ENCODE results near the gene CALCOCO2.
A peak's percentile ranks its signal among the peaks of the same experiment; 100 is the strongest.

CALCOCO2 gene

GRCh38 chr17:48840441-48840840, 9.6 kb downstream of the CALCOCO2 start:
- Histone ChIP-seq H2AK5ac (ENCODE audit: low read length) (no peak overlapping the region), H3K23ac (ENCODE audit: low read length) (no peak overlapping the region), H3K18ac (ENCODE audit: low read length) (no peak overlapping the region), H3K4me2 (ENCODE audit: low read length) (no peak overlapping the region), H4K91ac (ENCODE audit: low read depth, low read length) (no peak overlapping the region), H3K4me3 (ENCODE audit: low read depth, low read length) (no peak overlapping the region), H3K79me2 (ENCODE audit: control insufficient read depth, insufficient read depth, low read length, poor library complexity) (no peaks in the 10 kb centered on the region), H2AFZ (ENCODE audit: insufficient read depth, low read length, poor library complexity) (no peak overlapping the region), H3K9me3 (ENCODE audit: insufficient read depth, low read depth, low read length) (no peaks in the 10 kb centered on the region), H4K8ac (ENCODE audit: low read depth, low read length) (no peak overlapping the region), H2BK120ac (ENCODE audit: insufficient read depth, low read length, poor library complexity) (no peak overlapping the region), H3K79me1 (ENCODE audit: low read length) (no peaks in the 10 kb centered on the region), H3K27me3 (ENCODE audit: insufficient read depth, low read length) (no peaks in the 10 kb centered on the region), H3K27ac (ENCODE audit: low read depth, low read length) (no peak overlapping the region), H2BK12ac (ENCODE audit: low read length) (no peak overlapping the region), H3K4me1 (ENCODE audit: control insufficient read depth in 1 of 2, insufficient read depth in 2 of 2, low read length in 2 of 2) (no peaks in the 10 kb centered on the region), H4K12ac (ENCODE audit: low read depth, low read length) (no peak overlapping the region), H3K36me3 (ENCODE audit: control insufficient read depth in 1 of 2, insufficient read depth in 2 of 2, low read length in 2 of 2) (peaks cover 0 to 6% of the 10 kb centered on the region in 2 experiments), H2BK5ac (ENCODE audit: low read depth, low read length, poor library complexity) (no peak overlapping the region), H3K4ac (ENCODE audit: low read depth, low read length) (no peak overlapping the region), H3K9ac (ENCODE audit: low read length) (no peak overlapping the region), H3K14ac (ENCODE audit: low read length) (no peak overlapping the region)
- no CpG with 5 or more reads among the region's 3 CpGs for WGBS (ENCODE audit: extremely low coverage, insufficient coverage, insufficient read length)
- DNase-seq: peak in 1 of 2 donors; percentile 49

DNA sequence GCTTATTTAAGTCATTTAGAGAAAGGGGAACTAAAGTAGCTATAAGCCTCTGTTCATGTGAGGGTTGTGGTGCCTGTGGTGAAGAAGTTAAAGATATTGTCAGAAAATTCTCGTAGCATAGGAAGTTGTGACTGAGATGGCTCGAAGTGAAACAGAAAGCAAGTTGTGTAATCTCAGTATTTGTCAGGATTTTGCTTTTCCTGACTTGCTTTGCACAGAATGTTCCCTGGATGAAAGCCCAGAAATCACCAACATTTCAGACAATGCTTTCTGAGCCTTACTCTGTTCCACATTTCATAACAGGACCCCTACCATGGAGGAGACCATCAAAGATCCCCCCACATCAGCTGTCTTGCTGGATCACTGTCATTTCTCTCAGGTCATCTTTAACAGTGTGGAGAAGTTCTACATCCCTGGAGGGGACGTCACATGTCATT, 10.6 kb downstream of the CALCOCO2 start:
- Histone ChIP-seq H4K91ac (ENCODE audit: low read depth, low read length) (no peak overlapping the region), H3K4me2 (ENCODE audit: low read length) (no peak overlapping the region), H4K12ac (ENCODE audit: low read depth, low read length) (no peak overlapping the region), H3K4ac (ENCODE audit: low read depth, low read length) (no peak overlapping the region), H3K36me3 (ENCODE audit: control insufficient read depth in 1 of 2, insufficient read depth in 2 of 2, low read length in 2 of 2) (peaks cover 0 to 6% of the 10 kb centered on the region in 2 experiments), H2BK120ac (ENCODE audit: insufficient read depth, low read length, poor library complexity) (no peak overlapping the region), H3K4me3 (ENCODE audit: low read depth, low read length) (no peak overlapping the region), H3K18ac (ENCODE audit: low read length) (no peak overlapping the region), H3K79me2 (ENCODE audit: control insufficient read depth, insufficient read depth, low read length, poor library complexity) (no peaks in the 10 kb centered on the region), H3K27me3 (ENCODE audit: insufficient read depth, low read length) (no peaks in the 10 kb centered on the region), H2AK5ac (ENCODE audit: low read length) (no peak overlapping the region), H3K23ac (ENCODE audit: low read length) (no peak overlapping the region), H3K4me1 (ENCODE audit: control insufficient read depth in 1 of 2, insufficient read depth in 2 of 2, low read length in 2 of 2) (no peaks in the 10 kb centered on the region), H3K79me1 (ENCODE audit: low read length) (no peaks in the 10 kb centered on the region), H2AFZ (ENCODE audit: insufficient read depth, low read length, poor library complexity) (no peak overlapping the region), H3K9ac (ENCODE audit: low read length) (no peak overlapping the region), H3K14ac (ENCODE audit: low read length) (no peak overlapping the region), H2BK5ac (ENCODE audit: low read depth, low read length, poor library complexity) (no peak overlapping the region), H2BK12ac (ENCODE audit: low read length) (no peak overlapping the region), H4K8ac (ENCODE audit: low read depth, low read length) (no peak overlapping the region), H3K9me3 (ENCODE audit: insufficient read depth, low read depth, low read length) (no peaks in the 10 kb centered on the region), H3K27ac (ENCODE audit: low read depth, low read length) (no peak overlapping the region)
- peak in 1 of 2 donors; percentile 21 for DNase-seq
- WGBS (ENCODE audit: extremely low coverage, insufficient coverage, insufficient read length): no CpG with 5 or more reads among the region's 3 CpGs

DNA sequence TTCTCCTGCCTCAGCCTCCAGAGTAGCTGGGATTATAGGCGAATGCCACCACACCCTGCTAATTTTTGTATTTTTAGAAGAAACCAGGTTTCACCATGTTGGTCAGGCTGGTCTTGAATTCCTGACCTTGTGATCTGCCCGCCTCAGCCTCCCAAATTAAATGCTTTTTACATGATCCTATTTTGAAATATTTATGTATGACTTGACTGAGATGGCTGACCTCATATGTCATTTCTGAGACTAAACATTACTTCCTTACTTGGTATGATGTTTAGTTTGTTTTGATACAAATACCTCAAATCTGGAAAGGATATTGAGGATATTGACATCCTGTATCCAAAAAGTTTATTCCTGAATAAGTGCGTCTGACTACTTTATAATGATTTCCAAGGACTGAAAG, 11.9 kb downstream of the CALCOCO2 start:
- no CpG with 5 or more reads among the region's 3 CpGs for WGBS (ENCODE audit: extremely low coverage, insufficient coverage, insufficient read length)
- Histone ChIP-seq H3K4me2 (ENCODE audit: low read length) (no peak overlapping the region), H4K91ac (ENCODE audit: low read depth, low read length) (no peak overlapping the region), H3K27me3 (ENCODE audit: insufficient read depth, low read length) (no peaks in the 10 kb centered on the region), H2BK5ac (ENCODE audit: low read depth, low read length, poor library complexity) (no peak overlapping the region), H3K14ac (ENCODE audit: low read length) (no peak overlapping the region), H4K12ac (ENCODE audit: low read depth, low read length) (no peak overlapping the region), H2AK5ac (ENCODE audit: low read length) (no peak overlapping the region), H3K9me3 (ENCODE audit: insufficient read depth, low read depth, low read length) (no peaks in the 10 kb centered on the region), H3K4me3 (ENCODE audit: low read depth, low read length) (no peak overlapping the region), H3K36me3 (ENCODE audit: control insufficient read depth in 1 of 2, insufficient read depth in 2 of 2, low read length in 2 of 2) (peaks cover 0 to 6% of the 10 kb centered on the region in 2 experiments), H3K27ac (ENCODE audit: low read depth, low read length) (no peak overlapping the region), H3K9ac (ENCODE audit: low read length) (no peak overlapping the region), H3K4me1 (ENCODE audit: control insufficient read depth in 1 of 2, insufficient read depth in 2 of 2, low read length in 2 of 2) (no peaks in the 10 kb centered on the region), H2BK12ac (ENCODE audit: low read length) (no peak overlapping the region), H3K79me1 (ENCODE audit: low read length) (no peaks in the 10 kb centered on the region), H3K18ac (ENCODE audit: low read length) (no peak overlapping the region), H3K23ac (ENCODE audit: low read length) (no peak overlapping the region), H3K79me2 (ENCODE audit: control insufficient read depth, insufficient read depth, low read length, poor library complexity) (no peaks in the 10 kb centered on the region), H2BK120ac (ENCODE audit: insufficient read depth, low read length, poor library complexity) (no peak overlapping the region), H3K4ac (ENCODE audit: low read depth, low read length) (no peak overlapping the region), H2AFZ (ENCODE audit: insufficient read depth, low read length, poor library complexity) (no peak overlapping the region), H4K8ac (ENCODE audit: low read depth, low read length) (no peak overlapping the region)
- no peak for DNase-seq

- Histone ChIP-seq H4K12ac (ENCODE audit: low read depth, low read length) (no peak overlapping the region), H3K4ac (ENCODE audit: low read depth, low read length) (no peak overlapping the region)
- WGBS (ENCODE audit: extremely low coverage, insufficient coverage, insufficient read length): no CpG with 5 or more reads among the region's 6 CpGs
Measured at GRCh38 chr17:48843187-48843900, 12.5 kb downstream of the CALCOCO2 start.

More at GRCh38 chr17:48843187-48843900, 12.5 kb downstream of the CALCOCO2 start:
- Histone ChIP-seq H2BK12ac (ENCODE audit: low read length) (no peak overlapping the region), H4K8ac (ENCODE audit: low read depth, low read length) (no peak overlapping the region), H3K18ac (ENCODE audit: low read length) (no peak overlapping the region), H3K4me1 (ENCODE audit: control insufficient read depth in 1 of 2, insufficient read depth in 2 of 2, low read length in 2 of 2) (no peaks in the 10 kb centered on the region), H3K9me3 (ENCODE audit: insufficient read depth, low read depth, low read length) (no peaks in the 10 kb centered on the region), H3K9ac (ENCODE audit: low read length) (no peak overlapping the region), H3K79me1 (ENCODE audit: low read length) (no peaks in the 10 kb centered on the region), H3K23ac (ENCODE audit: low read length) (no peak overlapping the region), H4K91ac (ENCODE audit: low read depth, low read length) (no peak overlapping the region), H3K4me2 (ENCODE audit: low read length) (no peak overlapping the region), H2AK5ac (ENCODE audit: low read length) (no peak overlapping the region), H3K27me3 (ENCODE audit: insufficient read depth, low read length) (no peaks in the 10 kb centered on the region), H2AFZ (ENCODE audit: insufficient read depth, low read length, poor library complexity) (no peak overlapping the region), H3K27ac (ENCODE audit: low read depth, low read length) (no peak overlapping the region), H2BK120ac (ENCODE audit: insufficient read depth, low read length, poor library complexity) (no peak overlapping the region), H3K36me3 (ENCODE audit: control insufficient read depth in 1 of 2, insufficient read depth in 2 of 2, low read length in 2 of 2) (peaks cover 0 to 6% of the 10 kb centered on the region in 2 experiments), H3K79me2 (ENCODE audit: control insufficient read depth, insufficient read depth, low read length, poor library complexity) (no peaks in the 10 kb centered on the region), H3K14ac (ENCODE audit: low read length) (no peak overlapping the region), H2BK5ac (ENCODE audit: low read depth, low read length, poor library complexity) (no peak overlapping the region), H3K4me3 (ENCODE audit: low read depth, low read length) (no peak overlapping the region)
- DNase-seq: no peak

Measured in trophoblast cell (in vitro differentiated cells and primary cell).